HG03439 (cell line): ENCODE measurements around the gene TNFRSF6B.
A peak's percentile ranks its signal among the peaks of the same experiment; 100 is the strongest.
"Not testable (repeated sequence)": the region's sequence is repeated elsewhere in the genome, so short reads cannot be mapped to it uniquely, and the experiment has no call there.

ENCODE experiments used
- ATAC-seq: cut with Tn5 transposase; IDR thresholded peaks from one replicate; pipeline ENCODE4 v1.9.1; 2021; ENCODE audit warnings: mild to moderate bottlenecking, moderate library complexity; ENCODE audit not compliant: unreplicated experiment

TNFRSF6B gene

DNA sequence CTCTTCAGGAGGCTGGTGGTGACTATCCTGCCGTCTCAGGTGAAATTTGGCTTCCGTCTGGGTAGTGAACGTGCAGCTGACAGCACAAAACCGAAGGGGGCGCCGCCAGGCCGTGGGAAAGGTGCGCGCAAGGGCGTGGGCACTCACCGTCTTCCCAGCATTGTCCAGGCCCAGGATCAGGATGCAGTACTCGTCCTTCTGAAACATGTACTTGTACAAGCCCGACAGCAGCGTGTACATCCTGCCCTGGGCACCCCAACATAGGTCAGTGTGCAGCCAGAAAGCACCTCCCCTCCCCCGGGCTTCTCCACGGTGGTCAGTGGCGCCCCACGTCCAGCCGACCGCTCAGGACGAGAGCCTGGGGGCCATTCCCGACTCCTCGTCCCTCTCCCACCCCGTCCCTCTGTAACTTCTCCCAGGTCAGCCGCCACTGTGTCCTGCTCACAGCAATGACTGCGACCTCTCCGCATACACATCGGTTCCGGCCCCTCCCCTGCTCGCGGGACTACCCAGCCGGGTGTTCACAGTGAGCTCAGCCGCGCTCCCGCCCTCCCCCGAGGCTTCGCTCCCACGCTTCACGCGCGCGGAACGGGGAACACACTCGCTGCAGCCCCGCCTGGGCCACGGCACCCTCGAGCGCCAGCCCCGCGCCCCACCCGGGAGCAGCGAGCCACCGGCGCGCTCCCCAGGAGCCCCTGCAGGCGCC is 10.6 kb downstream of the TNFRSF6B start:
- peak; percentile 22 for ATAC-seq

DNA sequence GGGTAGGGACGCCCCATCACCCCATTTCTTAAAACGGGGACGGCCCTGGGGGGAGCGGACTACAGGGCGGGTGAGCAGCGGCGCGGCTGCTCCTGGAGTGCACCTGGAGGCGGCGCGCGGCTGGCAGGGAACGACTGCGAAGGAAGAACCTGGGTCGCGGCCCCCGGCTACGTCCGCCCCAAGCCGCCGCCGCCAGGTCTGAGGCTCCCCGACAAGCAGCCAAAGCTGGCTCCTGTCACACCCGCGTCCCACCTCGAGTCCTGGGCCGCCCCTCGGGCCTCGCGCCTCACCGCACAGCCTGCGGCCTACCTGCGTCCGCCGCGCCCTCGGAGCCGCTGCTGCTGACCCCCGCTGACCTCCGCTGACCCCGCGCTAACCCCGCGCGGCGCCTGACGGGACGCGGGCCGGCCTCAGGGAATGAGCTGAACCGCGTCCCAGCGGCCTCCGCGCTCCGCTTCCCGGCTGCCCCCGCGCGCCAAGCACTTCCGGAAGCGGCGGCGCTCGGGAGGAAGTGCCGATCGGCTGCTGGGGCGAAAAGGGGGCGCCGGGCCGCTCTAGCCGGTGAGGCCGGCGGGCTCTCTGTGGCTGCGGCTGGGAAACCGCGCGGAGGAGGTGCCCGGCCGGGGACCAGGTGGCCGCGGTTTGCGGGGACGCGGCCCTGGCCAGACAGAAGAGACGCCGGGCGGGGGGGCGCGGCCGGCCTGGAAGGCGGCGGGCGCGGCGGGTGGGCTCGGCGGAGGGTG is 11.3 kb downstream of the TNFRSF6B start, which contains the start of the genes ARFRP1 and ZGPAT:
Gene ARFRP1, minus strand, starts transcription at position 419 of the 743 bp plus-strand sequence. CDS start 885 bp downstream, outside the sequence.
Gene ZGPAT, plus strand, starts transcription at position 482 of the 743 bp plus-strand sequence. CDS start 542 bp downstream, outside the sequence.
- peak; percentile 62 for ATAC-seq

DNA sequence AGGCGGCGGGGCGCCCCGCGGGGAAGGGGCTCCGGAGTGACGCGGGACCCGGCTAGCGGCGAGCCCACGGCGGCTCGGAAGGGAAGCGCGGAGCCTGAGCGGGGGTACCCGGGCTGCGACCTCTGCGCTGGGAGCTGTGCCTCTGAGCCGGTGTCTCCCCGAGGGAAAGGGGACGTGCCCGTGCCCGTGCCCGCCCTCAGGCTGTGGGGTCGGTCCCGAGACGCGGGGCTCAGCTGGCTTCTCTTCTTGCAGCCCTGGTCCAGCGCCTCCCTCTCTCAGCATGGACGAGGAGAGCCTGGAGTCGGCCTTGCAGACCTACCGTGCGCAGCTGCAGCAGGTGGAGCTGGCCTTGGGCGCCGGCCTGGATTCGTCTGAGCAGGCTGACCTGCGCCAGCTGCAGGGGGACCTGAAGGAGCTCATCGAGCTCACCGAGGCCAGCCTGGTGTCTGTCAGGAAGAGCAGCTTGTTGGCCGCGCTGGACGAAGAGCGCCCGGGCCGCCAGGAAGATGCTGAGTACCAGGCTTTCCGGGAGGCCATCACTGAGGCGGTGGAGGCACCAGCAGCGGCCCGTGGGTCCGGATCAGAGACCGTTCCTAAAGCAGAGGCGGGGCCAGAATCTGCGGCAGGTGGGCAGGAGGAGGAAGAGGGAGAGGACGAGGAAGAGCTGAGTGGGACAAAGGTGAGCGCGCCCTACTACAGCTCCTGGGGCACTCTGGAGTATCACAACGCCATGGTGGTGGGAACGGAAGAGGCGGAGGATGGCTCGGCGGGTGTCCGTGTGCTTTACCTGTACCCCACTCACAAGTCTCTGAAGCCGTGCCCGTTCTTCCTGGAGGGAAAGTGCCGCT is 12.1 kb downstream of the TNFRSF6B start:
- ATAC-seq: peak; percentile 12

DNA sequence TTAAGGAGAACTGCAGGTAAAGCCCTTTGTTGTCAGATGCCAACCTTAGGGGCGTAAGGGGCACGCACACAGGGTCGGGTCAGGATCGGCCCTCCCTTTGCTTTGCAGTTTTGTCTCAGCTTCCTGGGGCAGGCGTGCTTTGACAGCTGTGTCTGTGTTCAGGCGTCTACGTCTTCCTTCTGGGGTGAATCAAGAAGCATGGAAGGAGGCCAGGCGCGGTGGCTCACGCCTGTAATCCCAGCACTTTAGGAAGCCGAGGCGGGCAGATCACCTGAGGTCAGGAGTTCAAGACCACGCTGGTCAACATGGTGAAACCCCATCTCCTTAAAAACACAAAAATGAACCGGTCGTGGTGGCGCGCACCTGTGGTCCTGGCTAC is 12.7 kb downstream of the TNFRSF6B start:
- no peak for ATAC-seq

DNA sequence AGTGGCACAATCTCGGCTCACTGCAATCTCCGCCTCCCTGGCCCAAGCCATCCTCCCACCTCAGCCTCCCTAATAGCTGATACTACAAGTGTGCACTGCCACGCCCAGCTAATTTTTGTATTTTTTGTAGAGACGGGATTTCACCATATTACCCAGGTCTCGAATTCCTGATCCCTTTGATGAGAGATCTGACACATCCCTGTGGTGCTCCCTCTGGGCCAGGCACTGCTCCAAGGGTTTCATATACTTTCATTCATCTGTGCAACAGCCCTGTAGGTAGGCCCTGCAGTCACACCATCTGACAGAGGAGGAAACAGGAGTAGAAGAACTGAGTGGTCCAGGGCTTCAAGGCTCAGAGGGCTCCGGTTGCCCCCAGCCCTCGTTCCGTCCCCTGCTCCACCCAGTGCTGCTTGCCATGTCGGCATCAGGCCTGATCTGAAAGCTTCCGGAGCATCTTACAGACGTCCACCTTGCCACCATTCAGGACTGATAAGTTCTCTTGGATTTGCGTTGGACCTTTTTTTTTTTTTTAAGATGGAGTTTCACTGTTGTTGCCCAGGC is 14.7 kb downstream of the TNFRSF6B start:
- ATAC-seq: no peak

DNA sequence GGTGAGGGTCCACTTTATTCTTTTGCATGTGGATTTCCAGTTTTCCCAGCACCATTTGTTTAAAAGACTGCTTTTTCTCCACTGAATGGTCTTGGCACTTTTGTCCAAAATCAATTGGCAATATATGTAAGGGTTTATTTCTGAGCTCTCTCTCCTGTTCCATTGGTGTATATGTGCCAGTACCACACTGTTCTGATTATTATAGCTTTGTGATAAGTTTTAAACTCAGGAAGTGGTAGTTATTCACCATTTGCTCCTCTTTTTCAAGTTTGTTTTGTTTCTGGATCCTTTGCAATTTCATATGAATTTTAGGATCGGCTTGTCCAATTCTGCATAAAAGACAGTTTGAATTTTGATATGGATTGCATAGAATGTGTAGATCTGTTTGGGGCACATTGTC is 15.7 kb downstream of the TNFRSF6B start:
- no peak for ATAC-seq

DNA sequence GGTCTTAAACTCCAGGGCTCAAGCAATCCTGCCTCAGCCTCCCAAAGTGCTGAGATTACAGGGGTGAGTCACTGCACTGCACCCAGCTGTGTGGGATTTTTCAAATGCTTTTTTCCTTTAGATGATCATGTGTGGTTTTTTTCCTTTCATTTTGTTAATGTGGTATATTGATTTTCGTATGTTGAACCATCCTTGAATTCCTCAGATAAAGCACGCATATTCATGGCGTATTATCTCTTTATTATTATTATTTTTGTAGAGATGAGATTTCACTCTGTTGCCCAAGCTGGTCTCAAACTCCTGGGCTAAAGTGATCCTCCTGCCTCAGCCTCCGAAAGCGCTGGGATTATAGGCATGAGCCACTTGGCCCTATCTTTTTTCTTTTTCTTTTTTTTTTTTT is 18.4 kb downstream of the TNFRSF6B start:
- ATAC-seq: no peak

DNA sequence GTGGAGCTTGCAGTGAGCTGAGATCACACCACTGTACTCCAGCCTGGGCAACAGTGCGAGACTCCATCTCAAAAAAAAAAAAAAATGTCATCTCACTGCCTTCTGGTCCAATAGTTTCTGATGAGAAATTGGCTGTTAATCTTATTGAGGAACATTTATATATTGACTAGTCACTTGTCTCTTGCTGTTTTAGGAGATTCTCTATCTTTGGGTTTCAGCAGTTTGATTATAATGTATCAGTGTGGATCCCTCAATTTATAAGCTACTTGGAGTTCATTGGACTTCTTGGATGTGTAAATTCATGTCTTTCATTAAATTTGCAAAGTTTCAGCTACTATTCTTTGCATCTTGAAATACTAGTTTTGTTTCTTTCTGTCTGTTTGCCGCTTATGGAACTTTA is 22.5 kb downstream of the TNFRSF6B start:
- no peak for ATAC-seq

DNA sequence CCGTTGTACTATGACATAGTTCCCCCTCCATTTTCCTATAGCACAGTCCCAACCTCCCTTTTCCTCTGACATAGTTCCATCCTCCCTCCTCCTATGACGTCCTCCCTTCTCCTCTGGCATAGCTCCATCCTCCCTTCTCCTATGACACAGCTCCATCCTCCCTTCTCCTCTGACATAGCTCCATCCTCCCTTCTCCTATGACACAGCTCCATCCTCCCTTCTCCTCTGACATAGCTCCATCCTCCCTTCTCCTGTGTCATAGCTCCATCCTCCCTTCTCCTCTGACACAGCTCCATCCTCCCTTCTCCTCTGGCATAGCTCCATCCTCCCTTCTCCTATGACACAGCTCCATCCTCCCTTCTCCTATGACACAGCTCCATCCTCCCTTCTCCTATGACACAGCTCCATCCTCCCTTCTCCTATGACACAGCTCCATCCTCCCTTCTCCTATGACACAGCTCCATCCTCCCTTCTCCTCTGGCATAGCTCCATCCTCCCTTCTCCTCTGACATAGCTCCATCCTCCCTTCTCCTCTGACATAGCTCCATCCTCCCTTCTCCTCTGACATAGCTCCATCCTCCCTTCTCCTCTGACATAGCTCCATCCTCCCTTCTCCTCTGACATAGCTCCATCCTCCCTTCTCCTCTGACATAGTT is 26.6 kb downstream of the TNFRSF6B start:
- not testable (repeated sequence) for ATAC-seq

DNA sequence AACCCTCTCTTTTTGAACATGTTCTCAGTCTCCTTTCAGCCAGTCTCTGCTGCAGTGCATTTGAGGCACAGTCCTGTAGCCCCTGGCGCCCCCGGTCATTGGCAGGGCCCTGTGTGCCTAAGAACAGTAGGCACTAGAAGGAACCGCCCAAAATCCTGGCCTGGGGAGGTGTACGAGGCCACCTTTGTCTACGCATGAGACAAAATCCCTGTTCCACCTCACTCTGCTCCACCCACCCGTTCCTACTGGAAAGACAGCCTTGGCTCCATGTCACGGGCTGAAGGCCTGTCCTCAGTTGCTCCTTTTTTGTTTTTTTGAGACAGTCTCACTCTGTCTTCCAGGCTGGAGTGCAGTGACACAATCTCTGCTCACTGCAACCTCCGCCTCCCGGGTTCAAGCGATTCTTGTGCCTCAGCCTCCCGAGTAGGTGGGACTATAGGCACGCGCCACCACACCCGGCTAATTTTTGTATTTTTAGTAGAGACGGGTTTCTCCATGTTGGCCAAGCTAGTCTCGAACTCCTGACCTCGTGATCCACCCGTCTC is 33.8 kb downstream of the TNFRSF6B start:
- not testable (repeated sequence) for ATAC-seq

DNA sequence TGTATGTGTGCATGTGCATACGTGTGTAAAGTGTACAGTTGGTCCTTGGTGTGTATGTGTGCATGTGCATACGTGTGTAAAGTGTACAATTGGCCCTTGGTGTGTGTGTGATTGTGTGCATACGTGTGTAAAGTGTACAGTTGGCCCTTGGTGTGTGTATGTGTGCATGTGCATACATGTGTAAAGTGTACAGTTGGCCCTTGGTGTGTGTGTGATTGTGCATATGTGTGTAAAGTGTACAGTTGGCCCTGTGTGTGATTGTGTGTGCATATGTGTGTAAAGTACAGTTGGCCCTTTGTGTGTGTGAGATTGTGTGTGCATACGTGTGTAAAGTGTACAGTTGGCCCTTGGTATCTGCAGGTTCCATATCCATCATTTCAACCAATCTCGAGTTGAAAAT is 35.0 kb downstream of the TNFRSF6B start:
- no peak for ATAC-seq

DNA sequence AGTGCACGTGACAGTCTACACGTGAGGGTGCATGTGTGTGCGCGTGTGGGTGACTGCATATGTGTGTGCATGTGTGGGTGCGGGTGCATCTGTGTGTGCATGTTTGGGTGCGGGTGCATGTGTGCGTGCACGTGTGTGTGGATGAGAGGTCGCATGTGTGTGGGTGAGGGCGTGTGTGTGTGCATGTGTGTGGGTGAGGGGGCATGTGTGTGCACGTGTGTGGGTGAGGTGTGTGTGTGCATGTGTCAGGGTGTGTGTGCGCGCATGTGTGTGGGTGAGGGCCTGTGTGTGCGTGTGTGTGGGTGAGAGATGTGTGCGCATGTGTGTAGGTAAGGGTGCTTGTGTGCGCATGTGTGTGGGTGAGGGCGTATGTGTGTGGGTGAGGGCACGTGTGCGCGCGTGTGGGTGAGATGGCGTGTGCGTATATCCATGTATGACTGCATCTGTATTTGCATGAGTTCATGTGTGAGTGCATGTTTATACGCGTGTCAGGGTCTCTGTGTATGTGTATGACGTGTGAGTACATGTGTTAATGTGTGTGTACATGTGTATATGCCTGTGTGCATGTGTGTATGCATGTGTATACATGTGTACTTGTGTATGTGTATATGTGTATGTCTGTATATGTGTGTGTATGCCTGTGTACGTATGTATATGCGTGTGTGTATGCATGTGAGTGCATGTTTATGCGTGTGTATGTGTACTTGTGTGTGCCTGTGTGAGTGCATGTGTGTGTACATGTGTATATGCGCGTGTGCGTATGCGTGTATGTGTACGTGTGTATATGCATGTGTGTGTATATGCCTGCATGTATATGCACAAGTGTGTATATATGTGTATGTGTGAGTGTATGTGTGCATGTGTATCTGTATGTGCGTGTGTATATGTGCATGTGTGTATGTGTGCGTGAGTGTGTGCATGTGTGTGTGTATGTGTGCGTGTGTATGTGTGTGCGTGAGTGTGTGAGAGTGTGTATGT is 36.0 kb downstream of the TNFRSF6B start:
- no peak for ATAC-seq

DNA sequence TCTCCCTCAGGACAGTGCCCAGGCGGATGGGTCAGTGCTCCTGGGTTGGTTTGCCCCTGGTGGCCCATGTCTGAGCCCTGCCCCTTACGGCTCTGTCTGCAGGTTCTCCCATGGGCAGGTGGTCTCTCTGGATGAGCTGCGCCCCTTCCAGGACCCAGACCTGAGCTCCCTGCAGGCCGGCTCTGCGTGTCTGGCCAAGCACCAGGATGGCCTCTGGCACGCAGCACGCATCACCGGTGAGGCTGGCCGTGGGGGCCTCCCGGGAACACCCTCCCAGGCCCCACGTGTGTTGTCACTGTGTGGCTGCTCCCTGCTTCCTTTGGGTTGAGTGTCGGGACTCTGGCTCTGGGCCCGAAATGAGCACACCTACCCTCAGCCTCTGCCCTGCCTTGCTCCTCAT is 36.7 kb downstream of the TNFRSF6B start:
- no peak for ATAC-seq

DNA sequence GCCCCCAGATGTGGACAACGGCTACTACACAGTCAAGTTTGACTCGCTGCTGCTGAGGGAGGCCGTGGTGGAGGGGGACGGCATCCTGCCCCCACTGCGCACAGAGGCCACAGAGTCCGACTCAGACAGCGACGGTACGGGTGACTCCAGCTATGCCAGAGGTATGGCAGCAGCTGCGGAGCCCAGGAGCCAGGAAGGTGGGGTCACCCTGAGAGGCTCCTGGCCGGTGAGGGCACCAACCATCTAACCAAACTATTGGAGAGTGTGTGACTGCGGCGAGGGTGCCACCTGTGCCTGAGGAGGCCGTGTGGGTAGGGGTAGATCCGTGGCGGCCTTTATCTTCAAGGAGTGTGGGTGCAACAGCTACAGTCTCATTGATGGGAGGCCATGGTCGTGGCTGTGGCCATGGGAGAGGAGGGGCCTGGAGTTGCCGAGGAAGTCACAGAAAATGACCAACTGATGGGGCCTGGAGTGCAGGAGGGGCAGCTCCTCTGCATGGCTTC is 37.2 kb downstream of the TNFRSF6B start:
- ATAC-seq: no peak

DNA sequence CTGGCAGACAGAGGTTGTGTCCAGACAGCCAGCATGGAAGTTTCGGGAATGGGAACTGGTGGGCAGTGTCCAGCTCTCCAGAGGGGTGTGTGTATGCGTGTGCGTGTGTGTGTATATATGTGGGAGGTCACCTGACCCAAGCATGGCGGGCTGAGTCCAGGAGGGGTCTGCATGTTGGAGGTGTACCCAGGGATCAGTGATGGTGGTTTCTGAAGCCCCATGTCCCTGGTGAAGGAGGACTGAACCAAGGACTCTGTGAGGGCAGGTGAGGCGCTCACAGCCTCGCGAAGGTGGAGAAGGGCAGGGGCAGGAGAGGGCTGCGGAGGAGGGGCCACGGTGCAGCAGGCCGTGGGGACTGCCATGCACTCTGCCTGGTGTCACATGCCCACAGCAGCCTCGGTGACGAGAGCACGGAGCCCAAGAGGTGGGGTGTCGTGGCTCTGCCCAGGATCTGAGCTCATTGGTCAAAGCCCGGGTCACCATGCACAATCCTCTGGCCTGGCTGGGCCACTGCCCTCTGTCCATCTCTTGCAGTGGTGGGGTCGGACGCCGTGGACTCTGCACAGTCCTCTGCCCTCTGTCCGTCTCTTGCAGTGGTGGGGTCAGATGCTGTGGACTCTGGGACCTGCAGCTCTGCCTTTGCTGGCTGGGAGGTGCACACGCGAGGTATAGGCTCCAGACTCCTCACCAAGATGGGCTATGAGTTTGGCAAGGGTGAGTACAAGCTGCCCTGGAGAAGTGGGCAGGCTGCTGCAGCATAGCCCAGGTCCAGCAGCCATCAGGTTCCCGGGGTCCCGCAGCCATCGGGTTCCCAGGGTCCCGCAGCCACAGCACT is 37.9 kb downstream of the TNFRSF6B start:
- ATAC-seq: no peak

DNA sequence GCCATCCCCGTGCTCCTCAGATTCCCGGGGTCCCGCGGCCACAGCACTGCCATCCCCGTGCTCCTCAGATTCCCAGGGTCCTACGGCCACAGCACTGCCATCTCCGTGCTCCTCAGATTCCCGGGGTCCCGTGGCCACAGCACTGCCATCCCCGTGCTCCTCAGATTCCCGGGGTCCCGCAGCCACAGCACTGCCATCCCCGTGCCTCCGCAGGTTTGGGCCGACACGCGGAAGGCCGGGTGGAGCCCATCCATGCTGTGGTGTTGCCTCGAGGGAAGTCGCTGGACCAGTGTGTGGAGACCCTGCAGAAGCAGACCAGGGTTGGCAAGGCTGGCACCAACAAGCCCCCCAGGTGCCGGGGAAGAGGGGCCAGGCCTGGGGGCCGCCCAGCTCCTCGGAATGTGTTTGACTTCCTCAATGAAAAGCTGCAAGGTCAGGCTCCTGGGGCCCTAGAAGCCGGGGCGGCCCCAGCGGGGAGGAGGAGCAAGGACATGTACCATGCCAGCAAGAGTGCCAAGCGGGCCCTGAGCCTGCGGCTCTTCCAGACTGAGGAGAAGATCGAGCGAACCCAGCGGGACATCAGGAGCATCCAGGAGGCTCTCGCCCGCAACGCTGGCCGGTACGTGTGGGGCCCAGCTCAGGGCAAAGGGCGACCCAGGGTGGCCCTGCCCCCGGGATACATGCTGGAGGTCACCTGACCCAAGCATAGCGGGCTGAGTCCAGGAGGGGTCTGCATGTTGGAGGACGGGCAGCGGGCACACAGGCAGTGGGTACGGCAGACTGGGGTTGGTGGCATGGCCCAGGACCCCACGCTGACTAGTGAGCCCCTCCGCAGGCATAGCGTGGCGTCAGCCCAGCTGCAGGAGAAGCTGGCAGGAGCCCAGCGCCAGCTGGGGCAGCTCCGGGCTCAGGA is 38.8 kb downstream of the TNFRSF6B start:
- no peak for ATAC-seq
